ENCODE results near the gene GABPB2. TPM values are rescaled to one million over a fixed set of nuclear protein-coding genes. Genes with fewer than 3 reads are reported as not detected.

The GABPB2 gene
- total and polyA plus RNA-seq, 2 of the 13 experiments (the other 11 are each of a cell fraction or from before 2014, with no cell fraction given), result 0.09 TPM; not detected in 1

DNA sequence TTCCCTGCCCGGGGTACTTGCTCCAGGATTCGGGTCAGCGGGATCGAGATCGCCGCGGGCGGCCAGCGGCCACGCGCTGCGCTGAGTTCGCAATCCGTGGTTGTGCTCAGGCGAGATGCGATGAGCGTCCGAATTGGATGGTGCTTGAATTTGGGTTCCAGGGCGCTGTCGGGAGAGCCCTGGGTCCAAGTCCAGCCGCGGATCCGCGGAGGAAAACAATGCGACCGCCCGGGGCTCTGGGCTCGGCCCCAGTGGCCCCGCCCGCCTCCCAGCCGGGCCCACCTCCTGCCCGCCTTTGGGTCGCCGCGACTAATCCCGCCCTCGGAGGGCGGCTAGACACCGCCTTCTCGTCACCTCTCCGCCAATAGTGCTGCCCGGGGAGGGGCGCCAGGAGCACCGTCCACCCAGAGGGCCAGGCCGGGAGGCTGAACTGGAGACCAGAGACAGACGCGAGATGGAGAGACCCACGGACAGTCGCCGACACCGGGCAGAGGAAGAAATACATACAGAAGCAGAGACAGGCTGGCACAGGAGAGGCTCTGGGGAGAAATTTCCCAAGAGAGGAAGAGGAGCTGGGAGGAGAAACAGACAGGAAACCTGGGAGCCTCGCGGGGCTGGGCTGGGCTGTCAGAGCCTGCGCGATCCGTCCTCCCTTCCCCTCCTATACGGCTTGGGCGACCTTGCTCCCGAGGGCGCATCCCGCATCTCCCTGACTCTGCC, 76.0 kb downstream of the GABPB2 start, which contains the start of gene SEMA6C (continued):
- TF ChIP-seq ZNF235 (CRISPR knock-in tag; IDR thresholded peaks at IDR 0.05; ENCODE audit: borderline replicate concordance) (peak; percentile 23; the same call in 1 of the 2 replicates), ZFP36L1 (CRISPR knock-in tag; IDR thresholded peaks at IDR 0.05) (0 out of 2 replicates have a peak, but pooled peaks have one; percentile 49), ZNF263 (CRISPR knock-in tag; IDR thresholded peaks at IDR 0.05) (peak; percentile 96), ONECUT2 (CRISPR knock-in tag; IDR thresholded peaks at IDR 0.05) (no peak), ZNF558 (CRISPR knock-in tag; IDR thresholded peaks at IDR 0.05; ENCODE audit: borderline replicate concordance) (peak; percentile 62; the same call in 1 of the 2 replicates), TEF (CRISPR knock-in tag; IDR thresholded peaks at IDR 0.05) (no peak), TEAD2 (CRISPR knock-in tag; IDR thresholded peaks at IDR 0.05) (no peak), NCOA2 (CRISPR knock-in tag; IDR thresholded peaks at IDR 0.05) (no peak; the same call in 1 of the 2 replicates), E2F1 (CRISPR knock-in tag; IDR thresholded peaks at IDR 0.05) (peak; percentile 66), ARID4A (CRISPR knock-in tag; IDR thresholded peaks at IDR 0.05; ENCODE audit: borderline replicate concordance) (peak; percentile 79), ZNF343 (CRISPR knock-in tag; IDR thresholded peaks at IDR 0.05) (peak; percentile 41; the same call in 1 of the 2 replicates), ZNF362 (CRISPR knock-in tag; IDR thresholded peaks at IDR 0.05; ENCODE audit: borderline replicate concordance) (0 out of 2 replicates have a peak, but pooled peaks have one; percentile 11), ZNF773 (CRISPR knock-in tag; IDR thresholded peaks at IDR 0.05; ENCODE audit: borderline replicate concordance) (no peak), ZNF674 (CRISPR knock-in tag; IDR thresholded peaks at IDR 0.05; ENCODE audit: low read depth) (peak; percentile 61; the same call in 1 of the 2 replicates)
- TF ChIP-seq, protein P1, sequence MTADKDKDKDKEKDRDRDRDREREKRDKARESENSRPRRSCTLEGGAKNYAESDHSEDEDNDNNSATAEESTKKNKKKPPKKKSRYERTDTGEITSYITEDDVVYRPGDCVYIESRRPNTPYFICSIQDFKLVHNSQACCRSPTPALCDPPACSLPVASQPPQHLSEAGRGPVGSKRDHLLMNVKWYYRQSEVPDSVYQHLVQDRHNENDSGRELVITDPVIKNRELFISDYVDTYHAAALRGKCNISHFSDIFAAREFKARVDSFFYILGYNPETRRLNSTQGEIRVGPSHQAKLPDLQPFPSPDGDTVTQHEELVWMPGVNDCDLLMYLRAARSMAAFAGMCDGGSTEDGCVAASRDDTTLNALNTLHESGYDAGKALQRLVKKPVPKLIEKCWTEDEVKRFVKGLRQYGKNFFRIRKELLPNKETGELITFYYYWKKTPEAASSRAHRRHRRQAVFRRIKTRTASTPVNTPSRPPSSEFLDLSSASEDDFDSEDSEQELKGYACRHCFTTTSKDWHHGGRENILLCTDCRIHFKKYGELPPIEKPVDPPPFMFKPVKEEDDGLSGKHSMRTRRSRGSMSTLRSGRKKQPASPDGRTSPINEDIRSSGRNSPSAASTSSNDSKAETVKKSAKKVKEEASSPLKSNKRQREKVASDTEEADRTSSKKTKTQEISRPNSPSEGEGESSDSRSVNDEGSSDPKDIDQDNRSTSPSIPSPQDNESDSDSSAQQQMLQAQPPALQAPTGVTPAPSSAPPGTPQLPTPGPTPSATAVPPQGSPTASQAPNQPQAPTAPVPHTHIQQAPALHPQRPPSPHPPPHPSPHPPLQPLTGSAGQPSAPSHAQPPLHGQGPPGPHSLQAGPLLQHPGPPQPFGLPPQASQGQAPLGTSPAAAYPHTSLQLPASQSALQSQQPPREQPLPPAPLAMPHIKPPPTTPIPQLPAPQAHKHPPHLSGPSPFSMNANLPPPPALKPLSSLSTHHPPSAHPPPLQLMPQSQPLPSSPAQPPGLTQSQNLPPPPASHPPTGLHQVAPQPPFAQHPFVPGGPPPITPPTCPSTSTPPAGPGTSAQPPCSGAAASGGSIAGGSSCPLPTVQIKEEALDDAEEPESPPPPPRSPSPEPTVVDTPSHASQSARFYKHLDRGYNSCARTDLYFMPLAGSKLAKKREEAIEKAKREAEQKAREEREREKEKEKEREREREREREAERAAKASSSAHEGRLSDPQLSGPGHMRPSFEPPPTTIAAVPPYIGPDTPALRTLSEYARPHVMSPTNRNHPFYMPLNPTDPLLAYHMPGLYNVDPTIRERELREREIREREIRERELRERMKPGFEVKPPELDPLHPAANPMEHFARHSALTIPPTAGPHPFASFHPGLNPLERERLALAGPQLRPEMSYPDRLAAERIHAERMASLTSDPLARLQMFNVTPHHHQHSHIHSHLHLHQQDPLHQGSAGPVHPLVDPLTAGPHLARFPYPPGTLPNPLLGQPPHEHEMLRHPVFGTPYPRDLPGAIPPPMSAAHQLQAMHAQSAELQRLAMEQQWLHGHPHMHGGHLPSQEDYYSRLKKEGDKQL (CRISPR knock-in tag; IDR thresholded peaks at IDR 0.05; ENCODE audit: low read depth), result no peak
